CD4-positive, alpha-beta T cell (primary cell): ENCODE measurements around the gene NTRK1. TPM values are rescaled to one million over a fixed set of nuclear protein-coding genes. Genes with fewer than 3 reads are reported as not detected.

Source experiments
- ATAC-seq: fragments of 200-7000 bp; cut with Tn5 transposase; one replicate; pipeline ENCODE4 v1.10.0; 2022; ENCODE audit warnings: mild to moderate bottlenecking; ENCODE audit not compliant: poor library complexity
- CTCF ChIA-PET: fragments of 350-600 bp; sonication (Branson Sonifier 250); formaldehyde crosslinking; loops from one replicate; lab custom pipeline; 2021; ENCODE audit warnings: antibody characterized with exemption, inconsistent platforms; lab: Charles Lee
- POLR2A ChIA-PET: fragments of 350-600 bp; sonication (Branson Sonifier 250); formaldehyde crosslinking; loops from one replicate; lab custom pipeline; 2021; ENCODE audit warnings: antibody characterized with exemption, inconsistent platforms; lab: Charles Lee
- DNase-seq, 14 experiments: peaks; one replicate each; pipeline ENCODE4 v3.0.0-alpha.2; 2013 to 2020; ENCODE audit warnings: mixed read lengths in 2 of 14
- H3K27ac ChIP-seq, 2 donors: one replicate each; pipeline versions ENCODE4 v1.5.1 to v1.7.0; 2013; ENCODE audit warnings: low read length in 2 of 2, low read depth in 1 of 2, mild to moderate bottlenecking in 1 of 2
- H3K27me3 ChIP-seq, 2 experiments: 1 replicate in 1 of 2; 2 replicates in 1 of 2; pipeline versions ENCODE4 v1.6.1 to v1.7.0; 2013; ENCODE audit warnings: low read length in 2 of 2, control low read depth in 1 of 2, mild to moderate bottlenecking in 1 of 2, moderate library complexity in 1 of 2; ENCODE audit not compliant: insufficient read depth in 2 of 2, control insufficient read depth in 1 of 2
- H3K36me3 ChIP-seq: one replicate; pipeline ENCODE4 v1.6.1; 2013; ENCODE audit warnings: low read length, control low read depth; ENCODE audit not compliant: insufficient read depth
- H3K4me1 ChIP-seq: one replicate; pipeline ENCODE4 v1.6.1; 2013; ENCODE audit warnings: low read length, control low read depth; ENCODE audit not compliant: insufficient read depth
- H3K4me3 ChIP-seq: one replicate; pipeline ENCODE4 v1.5.1; 2013; ENCODE audit warnings: mild to moderate bottlenecking, low read length, moderate library complexity
- H3K9me3 ChIP-seq, 2 experiments: 1 replicate in 1 of 2; 2 replicates in 1 of 2; pipeline versions ENCODE4 v1.6.1 to v1.7.0; 2013; ENCODE audit warnings: low read length in 2 of 2, mild to moderate bottlenecking in 2 of 2, control low read depth in 1 of 2, moderate library complexity in 1 of 2; ENCODE audit not compliant: control insufficient read depth in 1 of 2, insufficient read depth in 1 of 2
- H3K27ac Mint-ChIP-seq: one replicate; pipeline ENCODE4 v1.8.0; 2020; ENCODE audit warnings: mixed read lengths
- H3K27me3 Mint-ChIP-seq: one replicate; pipeline ENCODE4 v1.8.0; 2021; ENCODE audit warnings: mixed read lengths
- H3K36me3 Mint-ChIP-seq: one replicate; pipeline ENCODE4 v1.8.0; 2021; ENCODE audit warnings: low read depth, mixed read lengths
- H3K4me1 Mint-ChIP-seq: one replicate; pipeline ENCODE4 v1.8.0; 2021; ENCODE audit warnings: low read depth, mixed read lengths
- H3K4me3 Mint-ChIP-seq: one replicate; pipeline ENCODE4 v1.8.0; 2020; ENCODE audit warnings: mild to moderate bottlenecking, mixed read lengths
- H3K9me3 Mint-ChIP-seq: one replicate; pipeline ENCODE4 v1.8.0; 2020; ENCODE audit warnings: mixed read lengths
- intact Hi-C, 2 experiments: fragments of 100-400 bp; cut with DNase I in 1 of 2; cut with micrococcal nuclease in 1 of 2; formaldehyde crosslinking; loops; one replicate each; pipeline versions ENCODE4 v1.15.1 to v1.9.0; 2023 to 2025; cut with DNase I, micrococcal nuclease
- total RNA-seq, 174 experiments: library from RNA in 2 of 174; stranded (reverse) in 2 of 174; gene quantifications; one replicate each; pipeline ENCODE4 v1.2.3 and lab custom pipeline; 2021 to 2026
- TF ChIP-seq, protein P1 (sequence below): fragments of 200-600 bp; IDR thresholded peaks from one replicate; pipeline ENCODE4 v1.8.0; 2022; ENCODE audit warnings: antibody characterized with exemption, mild to moderate bottlenecking

NTRK1 gene
- total RNA-seq, 2 experiments from 2014 or later: 0.42 to 0.52 TPM

DNA sequence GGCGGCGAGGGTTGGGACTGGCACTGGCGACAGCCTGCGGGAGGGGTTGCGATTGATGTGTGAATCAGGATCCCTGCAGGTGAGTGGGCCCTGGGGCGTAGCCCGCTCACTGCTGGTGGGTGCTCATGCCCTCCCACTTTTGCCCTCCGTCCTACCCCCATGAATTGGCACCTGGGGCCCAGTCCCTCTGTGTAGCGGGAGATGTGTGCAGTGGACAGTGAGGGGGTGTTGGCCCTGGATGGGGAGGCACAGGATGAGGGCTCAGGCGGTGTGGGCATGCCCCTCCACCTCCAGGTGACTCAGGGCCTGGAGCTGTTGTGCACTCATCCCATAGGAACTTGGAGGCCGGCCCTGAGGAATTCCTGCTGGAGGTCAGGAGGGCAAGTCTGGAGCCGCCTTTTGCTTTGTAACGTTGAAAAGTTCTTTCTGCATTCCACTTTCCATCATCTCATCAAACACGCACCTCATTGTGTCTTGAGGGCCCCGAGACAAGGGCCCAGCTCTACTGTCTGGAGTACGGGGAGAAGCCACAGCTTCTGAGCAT lies 35.9 kb downstream of the NTRK1 start:
- Histone ChIP-seq H3K27ac (no peak overlapping the region), H3K36me3 (no peaks in the 10 kb centered on the region), H3K27me3 (peaks cover 17 to 35% of the 10 kb centered on the region in 2 experiments), H3K4me3 (no peak overlapping the region), H3K9me3 (peaks cover 0 to 13% of the 10 kb centered on the region in 2 experiments), H3K4me1 (peaks cover 28% of the 10 kb centered on the region)
- ChIA-PET CTCF (no interaction called here), POLR2A (no interaction called here)
- no peaks in the 10 kb centered on the region for H3K36me3 Mint-ChIP-seq
- H3K4me1 Mint-ChIP-seq: peaks cover 19% of the 10 kb centered on the region
- no peak overlapping the region for H3K4me3 Mint-ChIP-seq
- ATAC-seq (no peak), DNase-seq (no peak)
- H3K27ac Mint-ChIP-seq: no peak overlapping the region
- peaks cover 66% of the 10 kb centered on the region for H3K27me3 Mint-ChIP-seq
- intact Hi-C loops: no loop called here
- TF ChIP-seq, protein P1, sequence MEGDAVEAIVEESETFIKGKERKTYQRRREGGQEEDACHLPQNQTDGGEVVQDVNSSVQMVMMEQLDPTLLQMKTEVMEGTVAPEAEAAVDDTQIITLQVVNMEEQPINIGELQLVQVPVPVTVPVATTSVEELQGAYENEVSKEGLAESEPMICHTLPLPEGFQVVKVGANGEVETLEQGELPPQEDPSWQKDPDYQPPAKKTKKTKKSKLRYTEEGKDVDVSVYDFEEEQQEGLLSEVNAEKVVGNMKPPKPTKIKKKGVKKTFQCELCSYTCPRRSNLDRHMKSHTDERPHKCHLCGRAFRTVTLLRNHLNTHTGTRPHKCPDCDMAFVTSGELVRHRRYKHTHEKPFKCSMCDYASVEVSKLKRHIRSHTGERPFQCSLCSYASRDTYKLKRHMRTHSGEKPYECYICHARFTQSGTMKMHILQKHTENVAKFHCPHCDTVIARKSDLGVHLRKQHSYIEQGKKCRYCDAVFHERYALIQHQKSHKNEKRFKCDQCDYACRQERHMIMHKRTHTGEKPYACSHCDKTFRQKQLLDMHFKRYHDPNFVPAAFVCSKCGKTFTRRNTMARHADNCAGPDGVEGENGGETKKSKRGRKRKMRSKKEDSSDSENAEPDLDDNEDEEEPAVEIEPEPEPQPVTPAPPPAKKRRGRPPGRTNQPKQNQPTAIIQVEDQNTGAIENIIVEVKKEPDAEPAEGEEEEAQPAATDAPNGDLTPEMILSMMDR: no peak
- no peaks in the 10 kb centered on the region for H3K9me3 Mint-ChIP-seq

- H3K27me3 ChIP-seq: peaks cover 15 to 32% of the 10 kb centered on the region in 2 experiments
- H3K27ac Mint-ChIP-seq: no peak overlapping the region
- H3K4me3 Mint-ChIP-seq: no peak overlapping the region
- H3K9me3 ChIP-seq: peaks cover 0 to 13% of the 10 kb centered on the region in 2 experiments
- peaks cover 13% of the 10 kb centered on the region for H3K4me1 Mint-ChIP-seq
- no peaks in the 10 kb centered on the region for H3K36me3 Mint-ChIP-seq
- DNase-seq: no peak
- no peaks in the 10 kb centered on the region for H3K9me3 Mint-ChIP-seq
- H3K27ac ChIP-seq: no peak overlapping the region
- H3K4me1 ChIP-seq: peaks cover 21% of the 10 kb centered on the region
- ATAC-seq: no peak
- no peak overlapping the region for H3K4me3 ChIP-seq
- CTCF ChIA-PET: no interaction called here
- H3K36me3 ChIP-seq: no peaks in the 10 kb centered on the region
- POLR2A ChIA-PET: no interaction called here
- intact Hi-C loops: no loop called here
- peaks cover 60% of the 10 kb centered on the region for H3K27me3 Mint-ChIP-seq
- TF ChIP-seq, protein P1: no peak
Observed at GRCh38 chr1:156897078-156897825, 36.6 kb downstream of the NTRK1 start.

DNA sequence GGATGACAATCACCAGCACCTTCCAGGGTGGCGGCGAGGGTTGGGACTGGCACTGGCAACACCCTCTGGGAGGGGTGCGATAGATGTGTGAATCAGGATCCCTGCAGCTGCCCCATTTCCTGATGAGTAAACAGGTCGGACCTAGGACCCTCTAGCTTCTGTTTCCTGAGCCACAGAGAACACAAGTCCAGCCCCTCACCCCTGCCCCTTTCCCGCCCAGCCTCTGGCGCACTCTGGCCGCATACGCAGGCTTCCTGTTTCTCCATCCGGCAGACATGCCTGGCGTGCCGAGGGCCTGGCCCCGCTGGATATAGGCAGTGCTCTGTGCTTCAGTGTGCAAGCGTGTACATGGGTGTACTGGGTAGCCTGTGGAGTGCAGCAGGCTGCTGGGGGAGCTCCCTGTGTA lies 37.5 kb downstream of the NTRK1 start:
- Histone ChIP-seq H3K27me3 (peaks cover 11 to 25% of the 10 kb centered on the region in 2 experiments), H3K27ac (no peak overlapping the region), H3K4me1 (peaks cover 12% of the 10 kb centered on the region), H3K9me3 (peaks cover 0 to 7% of the 10 kb centered on the region in 2 experiments), H3K4me3 (no peak overlapping the region), H3K36me3 (no peaks in the 10 kb centered on the region)
- DNase-seq: no peak
- Mint-ChIP-seq H3K27me3 (peaks cover 53% of the 10 kb centered on the region), H3K9me3 (no peaks in the 10 kb centered on the region), H3K4me1 (peaks cover 8% of the 10 kb centered on the region), H3K4me3 (no peak overlapping the region), H3K27ac (no peak overlapping the region), H3K36me3 (no peaks in the 10 kb centered on the region)
- ChIA-PET POLR2A (no interaction called here), CTCF (interaction anchor here (2.1 kb wide), 1 partner anchor 12 kb away, joined by 6 read pairs; no protein-coding TSS in a partner anchor)
- TF ChIP-seq, protein P1: no peak
- ATAC-seq: no peak
- intact Hi-C loops: no loop called here
